Measurements from ENCODE around the gene ANAPC16.
"Not testable (repeated sequence)": the region's sequence is repeated elsewhere in the genome, so short reads cannot be mapped to it uniquely, and the experiment has no call there.

Gene ANAPC16

DNA sequence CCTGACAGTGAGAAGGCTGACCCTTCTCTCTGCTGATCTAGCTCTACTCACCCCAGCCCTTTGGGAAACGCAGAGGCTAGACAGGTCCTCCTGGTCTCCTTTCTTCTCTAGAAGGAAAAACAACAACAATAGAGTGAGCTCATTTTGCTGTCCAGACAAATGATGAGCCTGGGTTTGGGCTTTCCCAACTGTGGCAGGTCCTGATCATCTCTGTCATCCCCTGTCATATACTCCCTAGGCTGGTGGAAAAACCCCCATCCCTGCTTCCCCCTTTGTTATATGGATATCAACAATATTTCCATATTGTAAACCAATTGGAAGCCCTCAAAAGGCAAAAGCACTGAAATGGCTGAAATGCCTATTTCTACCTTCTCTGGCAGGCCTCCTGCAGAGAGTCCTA lies 48.7 kb downstream of the ANAPC16 start:
- no peak for DNase-seq (ENCODE audit: low read depth)

- no peak for DNase-seq (ENCODE audit: low read depth)
Observed at GRCh38 chr10:72265508-72265907, 49.7 kb downstream of the ANAPC16 start.

GRCh38 chr10:72265990-72266865 lies 50.4 kb downstream of the ANAPC16 start:
- DNase-seq (ENCODE audit: low read depth), result no peak

GRCh38 chr10:72267381-72267780 lies 51.6 kb downstream of the ANAPC16 start:
- DNase-seq (ENCODE audit: low read depth), result no peak

GRCh38 chr10:72267819-72268399 lies 52.1 kb downstream of the ANAPC16 start:
- no peak for DNase-seq (ENCODE audit: low read depth)

GRCh38 chr10:72268475-72269200 lies 52.8 kb downstream of the ANAPC16 start:
- not testable (repeated sequence) for DNase-seq (ENCODE audit: low read depth)

GRCh38 chr10:72270607-72271281 lies 54.9 kb downstream of the ANAPC16 start:
- no peak for DNase-seq (ENCODE audit: low read depth)

DNA sequence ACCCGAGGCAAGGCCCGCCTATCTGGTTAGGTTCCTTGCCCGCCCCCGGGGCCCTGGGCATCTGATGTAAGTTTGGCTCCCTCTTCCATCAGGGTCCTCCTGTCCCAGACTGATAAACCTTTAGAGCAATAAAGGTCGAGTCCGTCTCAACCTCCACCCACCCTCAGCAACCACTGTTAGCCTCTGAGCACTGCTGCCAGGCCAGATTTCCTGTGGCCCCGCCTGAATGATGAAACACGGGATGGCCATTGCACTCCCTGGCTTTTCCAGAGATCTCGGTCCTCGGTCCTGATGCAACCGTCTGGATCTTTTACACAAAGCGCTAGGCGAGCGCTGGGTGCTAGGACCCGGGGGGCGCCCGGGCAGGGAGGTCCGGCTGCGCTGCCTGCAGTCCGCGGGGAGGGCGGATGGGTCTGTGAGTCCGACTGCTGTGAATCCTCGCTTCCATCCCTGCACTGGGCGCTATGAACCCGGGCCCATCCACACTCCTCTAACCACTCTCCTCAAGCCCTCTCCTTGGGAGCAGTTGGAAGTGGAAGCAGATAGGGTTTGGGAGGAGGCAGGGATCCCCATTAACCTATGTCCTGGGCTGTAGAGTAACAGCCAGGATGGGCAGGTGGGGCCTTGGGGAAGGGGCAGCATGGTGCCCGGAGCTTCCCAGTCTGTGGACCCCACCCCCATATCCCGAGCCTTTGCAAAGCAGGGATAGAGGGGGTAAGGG lies 57.0 kb downstream of the ANAPC16 start:
- peak; percentile 98 for DNase-seq (ENCODE audit: low read depth)

DNA sequence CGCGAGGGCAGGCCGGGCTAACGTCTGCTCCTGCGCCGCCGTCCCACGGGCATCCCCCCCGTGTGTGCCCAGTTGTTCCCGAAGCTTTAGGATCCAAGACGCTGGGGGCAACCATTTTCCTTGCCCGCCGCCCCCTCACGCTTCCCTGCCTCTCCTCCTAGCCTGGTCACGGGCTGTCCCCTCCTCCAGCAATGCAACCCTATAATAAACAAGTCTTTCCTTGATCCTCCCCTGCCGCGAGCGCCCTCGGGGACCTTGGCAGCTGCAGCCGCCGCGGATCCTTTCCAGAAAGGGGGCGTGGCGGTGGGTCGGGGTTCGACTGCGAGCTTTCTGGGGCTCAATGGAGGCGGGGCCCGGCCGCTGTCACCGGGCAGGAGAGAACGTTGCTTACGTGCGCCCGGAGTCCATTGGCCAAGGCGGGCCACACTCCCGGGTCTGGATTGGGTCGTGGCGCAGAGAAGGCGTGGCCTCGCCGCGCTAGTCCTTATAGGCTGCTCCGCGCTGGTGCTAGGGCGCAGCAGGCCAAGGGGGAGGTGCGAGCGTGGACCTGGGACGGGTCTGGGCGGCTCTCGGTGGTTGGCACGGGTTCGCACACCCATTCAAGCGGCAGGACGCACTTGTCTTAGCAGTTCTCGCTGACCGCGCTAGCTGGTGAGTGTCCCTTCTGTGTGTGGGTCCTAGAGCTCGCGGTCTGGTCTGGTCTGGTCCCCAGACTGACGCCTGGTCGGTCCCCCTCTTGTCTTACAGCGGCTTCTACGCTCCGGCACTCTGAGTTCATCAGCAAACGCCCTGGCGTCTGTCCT lies 57.8 kb downstream of the ANAPC16 start, which contains the start of gene DDIT4:
Gene DDIT4, plus strand, starts transcription at position 515 of the 803 bp plus-strand sequence. CDS start 293 bp downstream, outside the sequence.
- DNase-seq (ENCODE audit: low read depth), result peak; percentile 99

DNA sequence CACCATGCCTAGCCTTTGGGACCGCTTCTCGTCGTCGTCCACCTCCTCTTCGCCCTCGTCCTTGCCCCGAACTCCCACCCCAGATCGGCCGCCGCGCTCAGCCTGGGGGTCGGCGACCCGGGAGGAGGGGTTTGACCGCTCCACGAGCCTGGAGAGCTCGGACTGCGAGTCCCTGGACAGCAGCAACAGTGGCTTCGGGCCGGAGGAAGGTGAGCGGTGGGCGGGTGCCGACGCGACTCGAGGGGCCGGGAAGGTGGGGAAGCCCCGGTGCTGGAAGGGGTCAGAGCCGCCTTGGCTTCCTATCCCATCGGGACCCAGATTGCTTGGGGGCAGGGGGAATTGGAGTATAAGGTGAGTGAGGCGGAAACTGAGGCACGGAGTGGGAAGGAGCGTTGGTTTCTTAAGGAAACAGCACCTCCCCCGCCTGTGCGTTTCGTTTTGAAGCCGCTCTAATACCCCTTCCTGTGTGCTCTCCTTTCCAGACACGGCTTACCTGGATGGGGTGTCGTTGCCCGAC lies 58.5 kb downstream of the ANAPC16 start:
- no peak for DNase-seq (ENCODE audit: low read depth)

- peak; percentile 67 for DNase-seq (ENCODE audit: low read depth)
Observed at GRCh38 chr10:72274730-72275350, 59.0 kb downstream of the ANAPC16 start.

DNA sequence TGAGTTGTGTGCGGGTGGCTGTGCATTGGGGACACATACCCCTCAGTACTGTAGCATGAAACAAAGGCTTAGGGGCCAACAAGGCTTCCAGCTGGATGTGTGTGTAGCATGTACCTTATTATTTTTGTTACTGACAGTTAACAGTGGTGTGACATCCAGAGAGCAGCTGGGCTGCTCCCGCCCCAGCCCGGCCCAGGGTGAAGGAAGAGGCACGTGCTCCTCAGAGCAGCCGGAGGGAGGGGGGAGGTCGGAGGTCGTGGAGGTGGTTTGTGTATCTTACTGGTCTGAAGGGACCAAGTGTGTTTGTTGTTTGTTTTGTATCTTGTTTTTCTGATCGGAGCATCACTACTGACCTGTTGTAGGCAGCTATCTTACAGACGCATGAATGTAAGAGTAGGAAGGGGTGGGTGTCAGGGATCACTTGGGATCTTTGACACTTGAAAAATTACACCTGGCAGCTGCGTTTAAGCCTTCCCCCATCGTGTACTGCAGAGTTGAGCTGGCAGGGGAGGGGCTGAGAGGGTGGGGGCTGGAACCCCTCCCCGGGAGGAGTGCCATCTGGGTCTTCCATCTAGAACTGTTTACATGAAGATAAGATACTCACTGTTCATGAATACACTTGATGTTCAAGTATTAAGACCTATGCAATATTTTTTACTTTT lies 59.7 kb downstream of the ANAPC16 start:
- peak; percentile 47 for DNase-seq (ENCODE audit: low read depth)

GRCh38 chr10:72276013-72276387 lies 60.2 kb downstream of the ANAPC16 start:
- DNase-seq (ENCODE audit: low read depth), result peak; percentile 35

DNA sequence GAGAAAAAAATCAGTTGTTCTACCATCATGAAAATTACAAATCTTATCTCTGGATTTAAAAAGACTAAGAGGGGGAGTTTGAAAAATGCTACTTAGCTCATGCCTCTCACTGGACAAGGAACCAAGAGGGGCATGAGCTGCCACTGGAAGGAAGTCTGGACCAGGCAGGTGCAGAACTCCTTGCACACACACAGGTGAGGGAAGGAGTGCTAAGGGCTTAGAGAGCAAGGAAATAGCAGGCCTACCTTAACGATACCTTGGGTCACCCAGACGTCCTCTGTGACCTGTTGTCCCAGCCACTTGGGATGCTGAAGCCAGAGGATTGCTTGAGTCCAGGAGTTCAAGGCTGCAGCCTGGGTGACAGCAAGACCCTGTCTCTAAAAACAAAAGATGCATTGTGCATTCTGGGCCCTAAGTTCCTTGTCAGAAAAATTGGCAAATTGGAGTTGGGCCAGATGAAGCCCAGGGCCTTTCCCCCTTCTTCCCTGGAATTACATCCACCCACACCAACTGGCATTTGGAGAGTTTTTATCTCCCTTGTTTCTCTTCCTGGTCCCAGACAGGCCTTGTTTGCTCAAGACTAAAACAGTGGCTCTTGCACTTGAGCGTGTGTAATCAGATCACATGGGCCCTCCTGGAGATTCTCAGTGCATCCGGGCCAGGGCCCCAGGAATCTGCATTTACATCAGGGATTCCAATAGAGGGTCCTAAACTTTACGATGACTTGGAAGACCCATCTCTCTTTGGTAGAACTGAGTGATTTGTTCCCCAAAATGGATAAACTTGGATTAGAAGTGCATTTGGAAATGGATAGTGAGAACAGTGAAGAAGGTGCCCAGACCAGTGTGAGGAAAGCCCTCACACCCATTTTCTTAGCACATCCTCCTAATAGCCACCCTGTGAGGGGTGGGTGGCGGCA lies 60.9 kb downstream of the ANAPC16 start:
- peak; percentile 94 for DNase-seq (ENCODE audit: low read depth)

DNA sequence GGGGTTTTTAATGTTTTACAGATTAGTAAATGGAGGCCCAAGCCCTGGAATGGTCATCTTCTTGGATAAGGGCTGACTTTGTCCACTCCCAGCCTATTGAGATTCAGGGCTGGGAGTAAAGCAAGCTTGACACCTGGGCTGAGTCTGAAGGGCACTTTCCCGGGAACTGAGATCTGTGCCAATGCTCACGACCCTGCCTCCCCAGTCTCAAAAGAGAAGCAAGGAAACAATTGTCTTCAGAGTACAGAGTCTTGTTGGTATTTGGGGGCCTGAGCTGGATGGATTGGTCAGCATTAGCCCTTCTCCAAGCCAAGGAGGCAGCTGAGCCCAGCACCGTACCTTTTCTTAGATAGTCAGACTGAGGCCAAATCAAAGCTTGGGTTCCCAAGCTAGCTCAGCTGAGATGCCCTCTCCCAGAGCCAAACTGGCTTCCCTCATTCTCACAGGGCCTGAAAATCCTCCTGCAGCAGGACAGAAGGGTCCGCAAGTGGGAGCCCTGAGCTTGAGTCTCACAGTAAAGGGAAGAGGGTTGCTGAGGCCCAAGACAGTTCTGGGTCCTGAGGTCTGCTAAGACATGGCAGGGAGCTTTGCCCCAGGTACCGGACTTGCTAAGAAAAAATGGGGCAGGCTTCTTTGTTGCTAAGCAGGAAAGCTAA lies 61.7 kb downstream of the ANAPC16 start:
- DNase-seq (ENCODE audit: low read depth), result peak; percentile 82

GRCh38 chr10:72277996-72278667 lies 62.3 kb downstream of the ANAPC16 start:
- DNase-seq (ENCODE audit: low read depth), result peak; percentile 68
